Effector memory CD4-positive, alpha-beta T cell (primary cell): ENCODE results near the gene ARIH1.
"Not testable (repeated sequence)": the region's sequence is repeated elsewhere in the genome, so short reads cannot be mapped to it uniquely, and the experiment has no call there.

ENCODE experiments used
- DNase-seq, 3 donors: peaks; one replicate each; pipeline ENCODE4 v3.0.0-alpha.2; 2020
- H3K27ac ChIP-seq: 2 replicates; pipeline ENCODE4 v1.7.0; 2013; ENCODE audit warnings: mild to moderate bottlenecking, low read length, moderate library complexity; ENCODE audit not compliant: insufficient read depth, poor library complexity, severe bottlenecking
- H3K27me3 ChIP-seq: replicated peaks from 2 replicates; pipeline ENCODE4 v1.7.0; 2013; ENCODE audit warnings: mild to moderate bottlenecking, low read length; ENCODE audit not compliant: insufficient read depth, control insufficient read depth, poor library complexity, severe bottlenecking
- H3K36me3 ChIP-seq: 2 replicates; pipeline ENCODE4 v1.7.0; 2013; ENCODE audit warnings: mild to moderate bottlenecking, low read length, moderate library complexity; ENCODE audit not compliant: control insufficient read depth, insufficient read depth
- H3K4me1 ChIP-seq: 2 replicates; pipeline ENCODE4 v1.7.0; 2013; ENCODE audit warnings: low read length, mild to moderate bottlenecking; ENCODE audit not compliant: control insufficient read depth, insufficient read depth, poor library complexity, severe bottlenecking
- H3K4me3 ChIP-seq: 2 replicates; pipeline ENCODE4 v1.7.0; 2013; ENCODE audit warnings: low read length, low read depth, mild to moderate bottlenecking; ENCODE audit not compliant: insufficient read depth, poor library complexity, severe bottlenecking
- H3K9me3 ChIP-seq: 2 replicates; pipeline ENCODE4 v1.7.0; 2013; ENCODE audit warnings: mild to moderate bottlenecking, low read length, moderate library complexity; ENCODE audit not compliant: control insufficient read depth

Gene ARIH1

GRCh38 chr15:72464251-72464650 is 9.9 kb upstream of the ARIH1 start:
- Histone ChIP-seq H3K27ac (no peak overlapping the region), H3K36me3 (no peaks in the 10 kb centered on the region), H3K9me3 (no peaks in the 10 kb centered on the region), H3K4me3 (no peak overlapping the region), H3K27me3 (no peaks in the 10 kb centered on the region), H3K4me1 (no peaks in the 10 kb centered on the region)
- DNase-seq, result no peak

- H3K4me1 ChIP-seq, result no peaks in the 10 kb centered on the region
- no peak for DNase-seq
- H3K4me3 ChIP-seq, result no peak overlapping the region
- H3K27me3 ChIP-seq, result no peaks in the 10 kb centered on the region
- H3K27ac ChIP-seq, result no peak overlapping the region
- H3K36me3 ChIP-seq, result no peaks in the 10 kb centered on the region
- no peaks in the 10 kb centered on the region for H3K9me3 ChIP-seq
Observed at GRCh38 chr15:72468103-72468502, 6.0 kb upstream of the ARIH1 start.

DNA sequence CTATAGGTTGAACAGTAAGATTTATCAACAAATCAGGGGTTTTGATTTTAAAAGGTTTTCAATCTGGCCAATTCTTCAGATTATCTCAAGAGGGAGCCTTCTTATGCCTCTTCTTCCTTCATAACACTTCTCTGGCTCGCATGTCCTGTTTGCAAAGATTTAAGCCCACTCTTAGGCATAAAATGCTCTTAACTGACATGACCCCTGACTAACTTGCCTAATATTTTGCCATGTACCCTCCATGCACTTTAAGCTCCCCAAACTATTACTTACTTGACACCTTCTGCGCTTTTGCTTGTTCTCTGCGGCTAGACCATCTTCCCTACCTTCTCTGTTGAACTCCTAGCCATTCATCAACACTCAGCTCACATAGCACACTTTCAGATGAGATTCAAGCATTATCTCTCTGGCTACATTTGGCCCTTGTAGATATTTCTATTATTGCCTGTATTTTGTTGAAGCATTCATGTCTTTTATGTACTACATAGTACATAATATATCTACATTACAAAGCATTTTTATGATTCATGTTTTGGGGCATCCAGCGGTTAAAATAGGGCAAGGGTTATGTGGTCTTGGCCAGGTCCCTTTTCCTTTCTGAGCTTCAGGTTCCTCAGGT is 1.0 kb upstream of the ARIH1 start:
- DNase-seq, result no peak
- Histone ChIP-seq H3K4me1 (peaks cover 10% of the 10 kb centered on the region), H3K4me3 (peak overlapping the region; percentile 81)

GRCh38 chr15:72474466-72474911 is 359 bp downstream of the ARIH1 start:
- Histone ChIP-seq H3K4me1 (peaks cover 16% of the 10 kb centered on the region), H3K27ac (peak overlapping the region; percentile 100), H3K9me3 (no peaks in the 10 kb centered on the region), H3K36me3 (peaks cover 5% of the 10 kb centered on the region), H3K4me3 (peak overlapping the region; percentile 81), H3K27me3 (no peaks in the 10 kb centered on the region)
- peak in 1 of 3 donors; percentile 29 for DNase-seq

More for the DNA sequence above, 1.0 kb upstream of the ARIH1 start:
- Histone ChIP-seq H3K27ac (peak overlapping the region; percentile 100), H3K36me3 (no peaks in the 10 kb centered on the region), H3K9me3 (no peaks in the 10 kb centered on the region), H3K27me3 (no peaks in the 10 kb centered on the region)

DNA sequence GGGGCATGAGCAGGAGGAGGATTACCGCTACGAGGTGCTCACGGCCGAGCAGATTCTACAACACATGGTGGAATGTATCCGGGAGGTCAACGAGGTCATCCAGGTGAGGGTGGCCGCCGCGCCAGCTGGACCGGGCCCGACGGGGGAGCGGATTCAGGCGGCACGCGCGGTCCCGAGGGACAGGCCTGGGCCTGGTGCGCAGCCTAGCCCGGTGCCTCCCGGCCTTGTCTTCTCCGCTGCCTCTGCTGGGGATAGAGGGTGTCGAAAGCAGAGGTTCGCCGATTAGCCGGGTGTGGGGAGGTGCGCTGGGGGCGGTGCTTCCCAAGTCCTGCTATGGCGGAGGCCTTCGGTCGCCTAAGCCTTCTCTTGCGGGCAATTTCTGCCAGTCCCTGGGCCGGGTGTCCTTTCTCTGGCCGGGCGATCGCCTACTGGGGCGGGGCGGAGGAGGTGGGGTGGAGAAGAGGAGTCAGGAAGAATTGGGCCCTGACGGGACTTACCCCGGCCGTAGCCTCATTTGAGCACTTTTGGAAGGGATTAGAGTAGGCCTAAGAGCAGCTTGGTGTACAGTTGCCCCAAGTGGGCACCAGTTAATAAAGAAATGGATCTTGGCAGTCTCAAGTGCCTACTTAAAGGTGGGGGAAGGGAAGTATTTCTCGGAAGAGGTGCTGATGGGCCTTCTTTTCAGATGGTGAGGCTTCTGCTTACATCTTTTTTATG is 940 bp downstream of the ARIH1 start:
- no peaks in the 10 kb centered on the region for H3K9me3 ChIP-seq
- H3K27me3 ChIP-seq, result no peaks in the 10 kb centered on the region
- H3K27ac ChIP-seq, result peak overlapping the region; percentile 100
- peak; percentile 65 to 73 (median 73) for DNase-seq
- H3K4me3 ChIP-seq, result peak overlapping the region; percentile 81
- peaks cover 16% of the 10 kb centered on the region for H3K4me1 ChIP-seq
- H3K36me3 ChIP-seq, result peaks cover 5% of the 10 kb centered on the region

DNA sequence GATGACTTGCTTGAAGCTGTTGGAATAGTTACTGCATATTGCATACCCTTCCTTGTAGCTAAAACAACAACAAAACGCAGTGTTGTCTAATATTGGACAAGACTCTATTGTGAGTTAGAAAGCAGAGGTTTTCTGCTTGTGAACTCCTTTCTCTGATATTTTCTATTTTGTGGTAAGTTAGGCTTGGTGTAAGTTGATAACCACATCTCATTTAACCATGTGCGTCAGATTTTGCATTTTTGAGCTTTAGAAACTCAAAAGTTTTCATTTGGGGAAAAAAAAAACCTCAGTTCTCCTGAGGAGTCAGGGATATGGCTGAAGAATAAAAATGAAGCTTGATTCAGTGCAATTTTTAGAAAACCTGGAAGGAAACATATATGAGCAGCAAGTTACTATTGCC is 1.5 kb downstream of the ARIH1 start:
- H3K9me3 ChIP-seq, result no peaks in the 10 kb centered on the region
- no peaks in the 10 kb centered on the region for H3K27me3 ChIP-seq
- H3K4me3 ChIP-seq, result peak overlapping the region; percentile 81
- DNase-seq, result no peak
- peaks cover 16% of the 10 kb centered on the region for H3K4me1 ChIP-seq
- H3K27ac ChIP-seq, result peak overlapping the region; percentile 100
- H3K36me3 ChIP-seq, result peaks cover 5% of the 10 kb centered on the region

DNA sequence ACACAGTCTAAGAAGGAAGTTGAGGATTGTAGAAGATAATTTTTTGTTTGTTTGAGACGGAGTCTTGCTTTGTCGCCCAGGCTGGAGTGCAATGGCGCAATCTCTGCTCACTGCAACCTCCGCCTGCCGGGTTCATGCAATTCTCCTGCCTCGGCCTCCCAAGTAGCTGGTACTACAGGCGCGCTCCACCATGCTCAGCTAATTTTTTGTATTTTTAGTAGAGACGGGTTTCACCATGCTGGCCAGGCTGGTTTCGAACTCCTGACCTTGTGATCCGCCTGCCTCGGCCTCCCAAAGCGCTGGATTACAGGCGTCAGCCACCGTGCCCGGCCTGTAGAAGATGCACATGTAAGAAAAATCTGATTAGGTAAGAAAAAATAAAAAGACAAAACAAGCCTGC is 2.2 kb downstream of the ARIH1 start:
- DNase-seq, H3K27me3 ChIP-seq, H3K4me3 ChIP-seq, H3K9me3 ChIP-seq, H3K36me3 ChIP-seq, H3K27ac ChIP-seq: not testable (repeated sequence)
- peaks cover 21% of the 10 kb centered on the region for H3K4me1 ChIP-seq

DNA sequence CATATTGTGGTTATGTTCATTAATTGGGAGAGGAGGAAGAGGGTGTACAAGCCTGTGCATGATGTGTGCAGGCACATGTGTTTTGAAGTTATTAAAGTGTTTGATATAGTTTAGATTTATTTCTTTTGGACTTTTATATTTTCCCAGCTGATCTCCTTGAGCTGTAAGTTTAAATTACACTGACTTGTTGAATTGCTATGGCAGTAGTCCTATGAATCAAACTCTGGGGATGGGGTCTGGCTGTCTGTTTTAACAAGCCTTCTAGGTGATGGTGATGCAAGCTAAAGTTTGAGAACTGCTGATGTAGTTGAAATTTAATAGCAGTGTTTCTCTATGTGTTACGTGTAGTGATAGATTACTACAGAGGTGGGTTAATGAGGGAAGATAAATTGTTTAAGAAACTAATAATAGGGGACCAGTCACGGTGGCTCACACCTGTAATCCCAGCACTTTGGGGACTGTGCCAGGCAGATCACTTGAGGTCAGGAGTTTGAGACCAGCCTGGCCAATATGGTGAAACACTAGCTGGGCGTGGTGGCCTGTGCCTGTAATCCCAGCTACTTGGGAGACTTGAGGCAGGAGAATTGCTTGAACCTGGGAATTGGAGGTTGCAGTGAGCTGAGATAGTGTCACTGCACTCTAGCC is 7.0 kb downstream of the ARIH1 start:
- H3K27ac ChIP-seq, result no peak overlapping the region
- no peak overlapping the region for H3K4me3 ChIP-seq
- H3K27me3 ChIP-seq, result no peaks in the 10 kb centered on the region
- no peak for DNase-seq
- H3K9me3 ChIP-seq, result no peaks in the 10 kb centered on the region
- peaks cover 33% of the 10 kb centered on the region for H3K4me1 ChIP-seq
- H3K36me3 ChIP-seq, result peaks cover 5% of the 10 kb centered on the region

DNA sequence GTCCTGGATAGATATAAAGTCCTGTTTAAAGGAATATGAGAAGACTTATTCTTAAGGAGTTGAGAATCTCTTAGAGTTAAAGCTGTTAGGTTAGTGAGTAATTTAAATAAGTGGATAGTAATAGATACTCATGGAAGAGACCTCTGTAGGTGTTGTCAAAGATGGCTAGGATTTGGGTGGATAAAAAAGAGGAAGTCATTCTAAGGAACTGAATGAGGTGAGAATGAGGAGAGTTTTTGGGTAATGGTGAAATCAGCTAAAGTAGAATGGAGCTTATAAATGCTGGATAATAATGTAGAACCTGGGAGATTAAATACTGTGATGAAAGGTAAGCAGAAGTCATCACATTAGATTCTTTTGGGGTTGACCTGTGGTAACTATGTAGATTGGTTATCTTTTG is 8.1 kb downstream of the ARIH1 start:
- Histone ChIP-seq H3K36me3 (peaks cover 5% of the 10 kb centered on the region), H3K9me3 (no peaks in the 10 kb centered on the region), H3K4me3 (no peak overlapping the region), H3K27ac (no peak overlapping the region), H3K27me3 (no peaks in the 10 kb centered on the region), H3K4me1 (peaks cover 28% of the 10 kb centered on the region)
- no peak for DNase-seq

DNA sequence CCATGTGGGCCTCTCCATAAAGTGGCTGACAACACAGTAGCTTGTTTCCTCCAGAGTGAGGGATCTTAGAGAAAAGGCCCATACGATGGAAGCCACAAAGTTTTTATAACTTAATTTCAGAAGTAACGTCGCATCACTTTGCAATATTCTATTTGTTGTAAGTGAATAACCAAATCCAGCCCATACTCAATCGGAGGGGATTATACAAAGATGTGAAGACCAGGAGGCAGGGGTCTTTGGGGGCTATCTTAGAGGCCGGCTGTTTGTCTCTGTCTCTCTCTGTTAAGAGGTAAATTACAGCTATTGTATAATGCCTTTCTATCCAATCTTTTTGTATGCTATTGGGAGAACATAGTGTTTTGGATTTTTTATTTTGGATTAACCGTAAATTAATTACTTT is 9.1 kb downstream of the ARIH1 start:
- Histone ChIP-seq H3K27ac (no peak overlapping the region), H3K36me3 (peaks cover 5% of the 10 kb centered on the region), H3K27me3 (no peaks in the 10 kb centered on the region), H3K9me3 (no peaks in the 10 kb centered on the region), H3K4me3 (no peak overlapping the region), H3K4me1 (peaks cover 25% of the 10 kb centered on the region)
- DNase-seq, result no peak
